ENCODE results near the gene SYT17. TPM values are rescaled to one million over a fixed set of nuclear protein-coding genes. Genes with fewer than 3 reads are reported as not detected.
A peak's percentile ranks its signal among the peaks of the same experiment; 100 is the strongest.

SYT17 gene
- total RNA-seq, 4 donors from 2014 or later, result 4.2 to 30.5 (median 9.6) TPM

DNA sequence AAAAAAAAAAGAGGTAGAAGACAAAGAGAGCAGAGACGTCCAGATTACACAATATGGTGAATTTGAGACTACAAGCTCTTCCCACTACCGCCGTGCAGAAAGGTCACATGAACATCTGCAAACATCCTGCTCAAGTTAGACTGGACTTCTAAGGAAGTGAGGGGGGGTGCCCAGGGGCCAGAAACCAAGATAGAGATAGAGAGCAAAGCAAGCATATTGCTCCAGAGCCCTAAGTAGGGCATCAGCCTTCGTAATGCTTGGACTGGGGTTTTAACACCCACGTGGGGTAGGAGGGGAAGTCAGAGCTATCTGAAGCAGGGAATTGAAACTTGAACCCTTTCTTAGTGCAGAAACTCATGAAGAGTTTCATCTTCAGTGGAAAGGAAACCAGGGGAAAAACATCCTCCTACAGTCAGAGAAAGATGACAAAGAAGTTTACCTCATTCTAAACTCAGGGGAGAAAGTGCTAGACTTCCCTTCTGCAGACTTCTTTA, 126.2 kb downstream of the SYT17 start:
- TF ChIP-seq CTCF (IDR thresholded peaks at IDR 0.05) (no peak), POLR2A (IDR thresholded peaks at IDR 0.05) (no peak)
- no peak overlapping the region for H3K4me3 ChIP-seq
- no peaks in the 10 kb centered on the region for H3K36me3 ChIP-seq
- H3K27ac ChIP-seq, result no peak overlapping the region
- H3K9me3 ChIP-seq, result no peaks in the 10 kb centered on the region
- DNase-seq, result peak in 2 of 3 donors; percentile 35 to 63
- H3K4me1 ChIP-seq, result peaks cover 0 to 4% (median 0%) of the 10 kb centered on the region in 4 donors
- no peaks in the 10 kb centered on the region for H3K27me3 ChIP-seq

GRCh38 chr16:19295393-19295792, 127.4 kb downstream of the SYT17 start:
- DNase-seq, result no peak
- TF ChIP-seq CTCF (IDR thresholded peaks at IDR 0.05) (no peak), POLR2A (IDR thresholded peaks at IDR 0.05) (no peak)
- Histone ChIP-seq H3K4me1 (peaks cover 0 to 4% (median 0%) of the 10 kb centered on the region in 4 donors), H3K9me3 (no peaks in the 10 kb centered on the region), H3K27me3 (no peaks in the 10 kb centered on the region), H3K4me3 (no peak overlapping the region), H3K36me3 (no peaks in the 10 kb centered on the region), H3K27ac (no peak overlapping the region)

DNA sequence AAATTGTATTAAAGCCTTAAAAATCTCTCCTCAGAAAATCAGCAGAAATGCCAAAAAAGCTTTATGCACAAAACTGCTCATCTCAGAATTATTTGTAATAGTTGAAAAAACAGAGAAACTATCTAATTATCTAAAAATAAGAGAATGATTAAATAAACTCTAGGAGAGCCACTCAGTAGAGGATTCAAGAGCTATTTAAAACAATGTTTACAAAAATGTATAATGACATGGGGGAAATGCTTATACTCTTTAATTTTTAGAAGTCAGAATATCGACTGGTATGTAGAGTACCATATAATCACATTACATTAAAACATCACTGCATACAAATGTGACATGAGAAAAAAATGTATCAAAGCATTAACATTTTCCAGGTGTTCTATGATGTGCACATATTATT, 129.4 kb downstream of the SYT17 start:
- H3K4me3 ChIP-seq, result no peak overlapping the region
- no peak for DNase-seq

GRCh38 chr16:19299565-19299964, 131.5 kb downstream of the SYT17 start:
- Histone ChIP-seq H3K9me3 (no peaks in the 10 kb centered on the region), H3K27ac (no peak overlapping the region), H3K4me3 (no peak overlapping the region), H3K36me3 (no peaks in the 10 kb centered on the region), H3K27me3 (no peaks in the 10 kb centered on the region), H3K4me1 (peaks cover 0 to 1% (median 0%) of the 10 kb centered on the region in 4 donors)
- DNase-seq, result no peak
- TF ChIP-seq CTCF (IDR thresholded peaks at IDR 0.05) (no peak), POLR2A (IDR thresholded peaks at IDR 0.05) (no peak)

More for the DNA sequence above, 129.4 kb downstream of the SYT17 start:
- no peaks in the 10 kb centered on the region for H3K36me3 ChIP-seq
- TF ChIP-seq POLR2A (IDR thresholded peaks at IDR 0.05) (no peak), CTCF (IDR thresholded peaks at IDR 0.05) (no peak)
- no peak overlapping the region for H3K27ac ChIP-seq
- H3K9me3 ChIP-seq, result no peaks in the 10 kb centered on the region
- no peaks in the 10 kb centered on the region for H3K27me3 ChIP-seq
- peaks cover 0 to 4% (median 0%) of the 10 kb centered on the region in 4 donors for H3K4me1 ChIP-seq

- Histone ChIP-seq H3K36me3 (no peaks in the 10 kb centered on the region), H3K4me3 (no peak overlapping the region), H3K27ac (no peak overlapping the region), H3K4me1 (no peaks in the 10 kb centered on the region), H3K27me3 (no peaks in the 10 kb centered on the region), H3K9me3 (no peaks in the 10 kb centered on the region)
- DNase-seq, result no peak
- TF ChIP-seq POLR2A (IDR thresholded peaks at IDR 0.05) (no peak), CTCF (IDR thresholded peaks at IDR 0.05) (no peak)
Measured at GRCh38 chr16:19301931-19302330, 133.9 kb downstream of the SYT17 start.

DNA sequence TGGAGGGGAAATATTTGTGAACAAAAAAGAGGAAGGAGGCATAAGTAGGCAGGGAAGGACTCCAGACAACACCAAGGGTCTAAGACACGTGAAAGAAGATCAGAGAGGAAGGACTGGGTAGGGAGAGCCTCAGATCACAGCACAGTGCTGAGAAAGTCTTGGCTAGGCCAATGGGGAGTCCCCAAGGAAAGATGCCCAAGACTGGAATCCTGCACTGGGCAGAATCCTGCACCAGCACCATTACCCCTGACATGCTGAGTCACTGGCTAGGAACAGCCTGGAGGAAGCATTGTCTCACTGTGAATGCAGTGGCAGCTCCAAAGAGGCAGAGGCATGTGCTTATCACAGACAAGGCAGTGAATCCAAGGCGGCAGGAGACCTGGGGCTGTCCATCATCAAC, 136.7 kb downstream of the SYT17 start:
- TF ChIP-seq CTCF (IDR thresholded peaks at IDR 0.05) (no peak), POLR2A (IDR thresholded peaks at IDR 0.05) (no peak)
- Histone ChIP-seq H3K27me3 (no peaks in the 10 kb centered on the region), H3K36me3 (no peaks in the 10 kb centered on the region), H3K27ac (no peak overlapping the region), H3K9me3 (no peaks in the 10 kb centered on the region), H3K4me1 (no peaks in the 10 kb centered on the region), H3K4me3 (no peak overlapping the region)
- DNase-seq, result no peak

Measured in Peyer's patch (tissue), 4 donors.